Chondrocyte (in vitro differentiated cells): ENCODE measurements around the gene ECHDC3. TPM values are rescaled to one million over a fixed set of nuclear protein-coding genes. Genes with fewer than 3 reads are reported as not detected.

Experiments
- DNase-seq: peaks from one replicate; pipeline ENCODE4 v3.0.0; 2021; ENCODE audit warnings: mixed read lengths, low spot score
- H3K27ac Mint-ChIP-seq: one replicate; pipeline ENCODE4 v1.8.0; 2021; ENCODE audit warnings: mild to moderate bottlenecking, moderate library complexity, mixed read lengths; ENCODE audit not compliant: unreplicated experiment
- H3K27me3 Mint-ChIP-seq: 2 replicates; pipeline ENCODE4 v1.8.0; 2021; ENCODE audit warnings: low read depth, mixed read lengths
- H3K36me3 Mint-ChIP-seq: 2 replicates; pipeline ENCODE4 v1.8.0; 2021; ENCODE audit warnings: low read depth, mixed read lengths
- H3K4me1 Mint-ChIP-seq: 2 replicates; pipeline ENCODE4 v1.8.0; 2021; ENCODE audit warnings: low read depth, mild to moderate bottlenecking, mixed read lengths
- H3K4me3 Mint-ChIP-seq: one replicate; pipeline ENCODE4 v1.8.0; 2021; ENCODE audit warnings: mild to moderate bottlenecking, moderate library complexity, mixed read lengths; ENCODE audit not compliant: unreplicated experiment
- H3K9me3 Mint-ChIP-seq: 2 replicates; pipeline ENCODE4 v1.8.0; 2021; ENCODE audit warnings: low read depth, mixed read lengths
- total RNA-seq: library from RNA; stranded (reverse); gene quantifications from 3 replicates; pipeline ENCODE4 v1.2.1, GENCODE V29; 2021
- TF ChIP-seq, protein P1 (sequence below): fragments of 200-600 bp; sonication (generic); IDR thresholded peaks from 2 replicates; pipeline ENCODE4 v1.5.0; 2021; ENCODE audit warnings: antibody characterized with exemption, mild to moderate bottlenecking, moderate library complexity

The ECHDC3 gene
- total RNA-seq, 1 donor from 2014 or later: 5.7 TPM

DNA sequence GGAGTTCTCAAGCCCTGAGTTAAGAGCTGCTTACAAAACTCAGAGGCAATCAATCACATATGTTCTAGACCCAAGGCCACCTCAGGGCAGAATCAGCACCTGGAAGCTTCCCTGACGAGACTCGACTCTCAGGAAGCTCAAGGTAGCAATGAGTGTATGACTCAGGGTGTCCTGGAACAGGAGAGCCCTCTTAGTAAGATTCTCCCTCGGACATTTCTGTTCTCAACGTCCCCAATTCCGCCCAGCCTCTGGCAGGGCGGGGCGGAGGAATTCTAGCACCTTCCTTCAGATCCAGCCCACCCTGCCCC, 41.3 kb downstream of the ECHDC3 start:
- H3K27ac Mint-ChIP-seq: no peak overlapping the region
- H3K4me1 Mint-ChIP-seq: peaks cover 8% of the 10 kb centered on the region
- no peak for DNase-seq
- H3K9me3 Mint-ChIP-seq: no peaks in the 10 kb centered on the region
- TF ChIP-seq, protein P1, sequence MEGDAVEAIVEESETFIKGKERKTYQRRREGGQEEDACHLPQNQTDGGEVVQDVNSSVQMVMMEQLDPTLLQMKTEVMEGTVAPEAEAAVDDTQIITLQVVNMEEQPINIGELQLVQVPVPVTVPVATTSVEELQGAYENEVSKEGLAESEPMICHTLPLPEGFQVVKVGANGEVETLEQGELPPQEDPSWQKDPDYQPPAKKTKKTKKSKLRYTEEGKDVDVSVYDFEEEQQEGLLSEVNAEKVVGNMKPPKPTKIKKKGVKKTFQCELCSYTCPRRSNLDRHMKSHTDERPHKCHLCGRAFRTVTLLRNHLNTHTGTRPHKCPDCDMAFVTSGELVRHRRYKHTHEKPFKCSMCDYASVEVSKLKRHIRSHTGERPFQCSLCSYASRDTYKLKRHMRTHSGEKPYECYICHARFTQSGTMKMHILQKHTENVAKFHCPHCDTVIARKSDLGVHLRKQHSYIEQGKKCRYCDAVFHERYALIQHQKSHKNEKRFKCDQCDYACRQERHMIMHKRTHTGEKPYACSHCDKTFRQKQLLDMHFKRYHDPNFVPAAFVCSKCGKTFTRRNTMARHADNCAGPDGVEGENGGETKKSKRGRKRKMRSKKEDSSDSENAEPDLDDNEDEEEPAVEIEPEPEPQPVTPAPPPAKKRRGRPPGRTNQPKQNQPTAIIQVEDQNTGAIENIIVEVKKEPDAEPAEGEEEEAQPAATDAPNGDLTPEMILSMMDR: no peak
- H3K4me3 Mint-ChIP-seq: no peak overlapping the region
- H3K27me3 Mint-ChIP-seq: peaks cover 5% of the 10 kb centered on the region
- H3K36me3 Mint-ChIP-seq: no peaks in the 10 kb centered on the region

DNA sequence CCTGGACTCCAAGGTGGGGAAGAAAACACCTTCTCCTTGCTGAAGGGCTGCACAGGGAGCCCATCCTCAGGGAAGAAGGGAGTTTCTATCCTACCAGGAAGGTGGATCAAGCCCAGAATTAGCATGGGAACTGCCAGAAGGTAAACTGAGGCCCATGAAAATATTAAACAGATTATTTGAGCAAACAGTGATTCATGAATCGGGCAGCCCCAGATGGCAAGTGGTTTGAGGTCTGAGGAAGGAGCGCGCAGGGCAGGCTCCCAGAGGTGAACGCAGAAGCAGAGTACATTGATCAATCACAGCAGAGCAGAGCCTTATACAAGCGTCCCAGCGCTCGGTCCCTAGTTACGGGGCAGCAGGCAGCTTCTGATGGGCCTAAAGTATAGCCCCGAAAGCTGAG, 45.2 kb downstream of the ECHDC3 start:
- no peak overlapping the region for H3K27ac Mint-ChIP-seq
- H3K27me3 Mint-ChIP-seq: peaks cover 5% of the 10 kb centered on the region
- no peaks in the 10 kb centered on the region for H3K36me3 Mint-ChIP-seq

DNA sequence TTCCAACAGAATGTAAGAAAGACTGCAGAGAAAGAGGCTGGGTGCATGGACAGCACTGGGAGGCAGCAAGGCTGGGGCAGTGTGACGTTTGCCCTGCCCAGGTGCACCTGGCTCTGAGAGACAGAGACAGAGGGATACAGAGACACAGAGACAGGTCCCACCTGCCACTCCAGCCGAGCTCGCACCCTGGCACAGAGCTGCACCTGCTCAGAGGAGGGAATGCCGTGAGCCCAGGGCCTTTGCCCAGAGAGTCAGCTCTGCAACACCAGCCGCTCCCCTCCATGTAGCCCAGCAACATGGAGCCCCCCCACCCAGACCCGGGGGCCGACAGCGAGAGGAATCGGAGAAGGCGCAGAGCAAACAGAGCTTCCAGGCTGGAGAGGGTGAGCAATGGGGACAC, 45.7 kb downstream of the ECHDC3 start:
- Mint-ChIP-seq H3K36me3 (no peaks in the 10 kb centered on the region), H3K9me3 (no peaks in the 10 kb centered on the region), H3K4me3 (no peak overlapping the region), H3K4me1 (peaks cover 22% of the 10 kb centered on the region), H3K27me3 (peaks cover 5% of the 10 kb centered on the region), H3K27ac (no peak overlapping the region)
- TF ChIP-seq, protein P1: no peak
- DNase-seq: no peak

More for the DNA sequence above, 45.2 kb downstream of the ECHDC3 start:
- DNase-seq: no peak
- H3K4me1 Mint-ChIP-seq: peaks cover 25% of the 10 kb centered on the region
- TF ChIP-seq, protein P1: no peak
- no peak overlapping the region for H3K4me3 Mint-ChIP-seq
- no peaks in the 10 kb centered on the region for H3K9me3 Mint-ChIP-seq

DNA sequence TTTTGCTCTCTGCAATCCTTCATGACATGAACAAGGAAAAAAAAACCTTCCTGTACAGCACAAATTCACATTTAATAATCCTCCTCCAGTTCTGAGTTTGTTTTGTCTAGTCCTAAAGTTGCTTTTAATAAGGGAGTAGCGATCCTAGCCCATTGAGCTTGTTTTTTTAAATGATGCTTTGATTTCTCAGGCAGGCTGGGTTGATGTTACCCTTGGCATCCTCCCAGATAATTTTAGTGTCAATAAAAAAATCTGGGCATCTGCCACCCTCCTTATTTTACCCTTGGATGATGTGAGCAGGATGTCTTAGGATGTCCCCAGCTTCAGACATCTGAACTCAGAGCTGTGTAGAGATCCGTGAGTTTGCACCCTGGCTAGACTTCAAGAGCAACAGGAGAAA, 47.1 kb downstream of the ECHDC3 start:
- TF ChIP-seq, protein P1: peak; percentile 5
- H3K4me3 Mint-ChIP-seq: peak overlapping the region; percentile 20
- no peak for DNase-seq
- H3K9me3 Mint-ChIP-seq: no peaks in the 10 kb centered on the region
- H3K27ac Mint-ChIP-seq: peak overlapping the region; percentile 5
- peaks cover 32% of the 10 kb centered on the region for H3K4me1 Mint-ChIP-seq
- H3K36me3 Mint-ChIP-seq: no peaks in the 10 kb centered on the region
- peaks cover 2% of the 10 kb centered on the region for H3K27me3 Mint-ChIP-seq

DNA sequence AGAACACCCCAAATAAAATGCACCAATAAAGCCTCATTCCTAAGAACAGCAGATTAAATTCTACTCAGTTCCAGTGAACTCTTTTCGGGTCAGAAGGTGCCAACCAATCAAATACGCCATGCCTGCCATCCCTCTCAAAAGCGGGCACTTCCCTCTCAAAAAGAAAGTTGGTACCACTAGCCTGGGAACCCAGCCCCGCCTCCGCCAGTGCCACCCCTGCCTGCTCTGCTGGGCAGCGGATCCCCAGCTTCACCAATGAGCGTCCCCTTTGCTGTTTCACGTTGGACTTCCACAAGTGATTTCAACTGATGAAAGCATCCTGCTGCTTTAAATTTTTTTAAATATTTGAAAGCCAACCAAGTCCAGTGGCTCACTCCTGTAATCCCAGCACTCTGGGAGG, 47.8 kb downstream of the ECHDC3 start:
- Mint-ChIP-seq H3K36me3 (no peaks in the 10 kb centered on the region), H3K9me3 (no peaks in the 10 kb centered on the region), H3K27ac (no peak overlapping the region), H3K27me3 (peaks cover 2% of the 10 kb centered on the region), H3K4me1 (peaks cover 32% of the 10 kb centered on the region), H3K4me3 (no peak overlapping the region)
- no peak for DNase-seq
- TF ChIP-seq, protein P1: no peak
